HG02970 (cell line): ENCODE measurements around the gene LST1.

ENCODE experiments used
- ATAC-seq: cut with Tn5 transposase; IDR thresholded peaks from one replicate; pipeline ENCODE4 v1.9.1; 2021; ENCODE audit warnings: mild to moderate bottlenecking, moderate library complexity, moderate number of reproducible peaks; ENCODE audit not compliant: unreplicated experiment, low FRiP score

The LST1 gene

DNA sequence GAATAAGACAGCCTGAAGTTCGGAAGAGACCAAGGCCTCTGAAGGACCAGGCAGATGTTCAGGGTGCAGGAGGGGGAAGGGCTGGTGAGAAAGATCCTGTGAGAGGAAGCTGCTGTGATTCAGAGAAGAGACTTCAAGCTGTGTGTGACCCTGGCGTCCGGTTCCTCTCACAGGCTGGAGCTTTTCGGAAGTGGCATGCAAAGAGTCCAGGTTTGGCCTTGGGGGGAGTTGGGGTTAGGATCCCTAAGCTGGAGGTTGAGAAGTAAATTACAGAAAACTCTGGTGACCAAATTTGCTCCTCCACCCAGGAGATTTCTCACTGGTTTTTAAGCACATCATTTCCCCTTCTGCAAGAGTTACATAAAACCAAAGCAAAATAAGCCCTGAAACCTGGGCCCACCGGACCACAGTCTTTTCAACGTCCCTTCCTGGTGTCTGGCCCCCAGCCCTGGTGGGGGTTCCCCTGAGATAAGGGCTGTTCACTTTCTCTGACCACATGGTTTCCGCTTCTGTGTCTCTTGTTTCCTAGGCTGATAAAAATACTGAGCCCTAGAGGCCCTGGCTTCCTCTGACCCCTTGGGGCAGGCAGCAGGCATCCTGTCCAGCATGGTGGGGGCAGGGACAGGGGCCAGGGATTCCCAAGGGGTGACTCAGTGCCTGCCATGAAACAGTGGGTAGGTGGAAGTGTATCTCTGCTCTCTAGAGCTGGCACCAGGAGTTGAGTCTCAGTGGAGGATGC, 25.9 kb upstream of the LST1 start:
- peak; percentile 48 for ATAC-seq

DNA sequence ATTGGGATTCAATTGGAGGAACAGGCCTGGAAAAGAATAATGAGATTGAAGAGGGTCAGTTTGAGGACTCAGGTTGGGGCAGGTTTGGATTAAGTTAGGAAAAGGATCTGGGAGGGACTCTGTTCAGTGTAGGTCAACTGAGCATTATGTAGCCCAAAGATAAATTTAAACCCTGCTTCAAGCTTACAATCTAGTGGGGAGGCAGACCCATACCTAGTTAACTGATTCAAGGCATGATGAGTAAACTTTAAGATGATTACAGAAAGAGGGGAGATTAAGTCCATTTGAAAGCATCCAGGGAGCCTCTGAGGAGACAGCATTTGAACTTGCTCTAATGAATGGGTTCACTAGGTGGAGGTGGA, 25.4 kb upstream of the LST1 start:
- ATAC-seq = no peak

DNA sequence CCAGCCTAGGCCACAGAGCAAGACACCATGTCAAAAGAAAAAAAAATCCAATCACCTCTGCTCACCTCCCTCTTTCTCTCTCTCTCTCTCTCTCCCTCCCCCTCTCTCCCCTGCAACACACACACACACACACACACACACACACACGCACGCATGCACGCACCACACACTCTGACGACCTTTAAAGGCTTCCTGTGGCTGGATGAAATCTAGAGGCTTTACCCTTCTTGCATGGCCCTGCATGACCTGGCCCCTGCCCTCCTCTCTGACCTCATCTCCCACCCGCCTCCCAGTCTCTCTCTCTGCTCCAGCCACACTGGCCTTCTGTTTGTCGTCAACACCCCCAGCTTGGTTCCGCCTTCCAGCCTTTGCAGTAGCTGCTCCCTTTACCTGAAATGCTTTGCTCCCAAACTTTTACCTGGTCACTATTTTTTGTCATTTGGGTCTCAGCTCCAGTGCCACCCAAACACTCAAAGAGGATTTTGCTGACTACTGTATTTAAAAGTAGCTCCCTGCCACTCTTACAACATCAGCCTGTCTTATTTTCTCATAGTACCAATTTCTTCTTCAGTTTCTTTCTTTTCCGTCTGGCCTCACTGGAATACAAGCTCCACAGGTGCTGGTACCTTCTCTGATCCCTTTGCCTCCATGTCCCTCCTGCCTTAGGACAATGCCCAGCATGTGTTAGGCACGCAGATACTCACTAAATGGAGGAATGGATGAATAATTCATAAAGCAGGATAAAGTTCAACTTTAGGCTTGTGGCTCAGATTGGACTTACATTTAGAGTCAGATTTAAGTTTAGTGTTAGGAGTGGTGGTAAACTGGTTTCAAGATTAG, 18.3 kb upstream of the LST1 start:
- ATAC-seq = no peak

DNA sequence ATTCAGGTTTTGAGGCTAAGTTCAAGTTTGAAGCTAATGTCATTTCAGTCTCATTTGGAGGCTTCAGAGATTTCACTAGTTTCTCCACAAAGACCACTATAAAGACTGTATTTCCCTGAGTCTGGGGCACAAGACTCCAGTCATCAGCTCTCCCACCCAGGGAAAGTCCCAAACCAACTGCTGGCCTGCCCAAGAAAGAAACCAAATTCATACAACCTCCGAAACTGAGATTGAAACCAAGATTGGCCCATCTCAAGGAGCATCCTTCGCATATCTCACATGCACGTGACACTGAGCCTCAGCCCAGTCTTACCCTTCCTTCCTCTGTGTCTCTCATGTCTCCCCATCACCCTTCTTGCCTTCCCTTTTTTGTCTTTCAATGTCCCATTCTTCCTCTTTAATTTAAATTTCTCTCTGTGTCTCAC, 17.5 kb upstream of the LST1 start:
- peak; percentile 55 for ATAC-seq

DNA sequence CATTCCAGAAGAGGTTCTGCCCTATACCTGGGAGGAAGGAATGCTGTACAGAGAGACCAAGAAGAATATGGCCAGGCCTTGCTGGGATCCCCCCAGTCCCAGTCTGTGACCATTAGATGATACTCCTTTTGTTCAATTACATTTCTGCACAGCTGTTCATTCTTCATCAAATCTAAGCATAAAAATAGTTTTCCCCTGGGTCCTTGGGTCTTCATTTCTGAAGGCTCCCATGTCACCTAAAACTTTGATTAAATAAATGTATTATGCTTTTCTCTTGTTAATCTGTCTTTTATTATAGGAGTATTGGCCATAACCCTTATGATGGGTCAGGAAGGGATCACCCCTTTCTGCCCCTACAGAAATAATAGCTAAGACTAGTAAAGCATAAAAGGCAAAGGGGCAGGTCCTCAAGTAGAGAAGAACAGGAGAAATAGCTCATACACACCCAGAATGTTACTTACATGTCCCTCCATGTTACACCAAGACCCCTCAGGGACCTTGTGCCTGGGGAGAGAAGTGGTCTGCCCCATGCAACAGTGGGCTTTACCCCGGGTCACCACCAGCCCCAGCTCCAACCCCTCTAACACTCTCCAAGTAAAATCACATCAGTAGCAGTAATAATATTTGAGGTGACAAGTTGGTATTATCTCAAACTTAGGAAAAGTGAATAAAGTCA, 16.1 kb upstream of the LST1 start:
- ATAC-seq = no peak

DNA sequence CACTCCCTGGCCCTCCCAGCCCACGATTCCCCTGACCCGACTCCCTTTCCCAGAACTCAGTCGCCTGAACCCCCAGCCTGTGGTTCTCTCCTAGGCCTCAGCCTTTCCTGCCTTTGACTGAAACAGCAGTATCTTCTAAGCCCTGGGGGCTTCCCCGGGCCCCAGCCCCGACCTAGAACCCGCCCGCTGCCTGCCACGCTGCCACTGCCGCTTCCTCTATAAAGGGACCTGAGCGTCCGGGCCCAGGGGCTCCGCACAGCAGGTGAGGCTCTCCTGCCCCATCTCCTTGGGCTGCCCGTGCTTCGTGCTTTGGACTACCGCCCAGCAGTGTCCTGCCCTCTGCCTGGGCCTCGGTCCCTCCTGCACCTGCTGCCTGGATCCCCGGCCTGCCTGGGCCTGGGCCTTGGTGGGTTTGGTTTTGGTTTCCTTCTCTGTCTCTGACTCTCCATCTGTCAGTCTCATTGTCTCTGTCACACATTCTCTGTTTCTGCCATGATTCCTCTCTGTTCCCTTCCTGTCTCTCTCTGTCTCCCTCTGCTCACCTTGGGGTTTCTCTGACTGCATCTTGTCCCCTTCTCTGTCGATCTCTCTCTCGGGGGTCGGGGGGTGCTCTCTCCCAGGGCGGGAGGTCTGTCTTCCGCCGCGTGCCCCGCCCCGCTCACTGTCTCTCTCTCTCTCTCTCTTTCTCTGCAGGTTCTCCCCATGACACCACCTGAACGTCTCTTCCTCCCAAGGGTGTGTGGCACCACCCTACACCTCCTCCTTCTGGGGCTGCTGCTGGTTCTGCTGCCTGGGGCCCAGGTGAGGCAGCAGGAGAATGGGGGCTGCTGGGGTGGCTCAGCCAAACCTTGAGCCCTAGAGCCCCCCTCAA, 13.8 kb upstream of the LST1 start, which contains the start of gene LTA:
Gene LTA (plus strand): TSS at position 249 of the 871 bp plus-strand sequence. CDS start 454 bp downstream, at position 703.
- ATAC-seq = peak; percentile 24

DNA sequence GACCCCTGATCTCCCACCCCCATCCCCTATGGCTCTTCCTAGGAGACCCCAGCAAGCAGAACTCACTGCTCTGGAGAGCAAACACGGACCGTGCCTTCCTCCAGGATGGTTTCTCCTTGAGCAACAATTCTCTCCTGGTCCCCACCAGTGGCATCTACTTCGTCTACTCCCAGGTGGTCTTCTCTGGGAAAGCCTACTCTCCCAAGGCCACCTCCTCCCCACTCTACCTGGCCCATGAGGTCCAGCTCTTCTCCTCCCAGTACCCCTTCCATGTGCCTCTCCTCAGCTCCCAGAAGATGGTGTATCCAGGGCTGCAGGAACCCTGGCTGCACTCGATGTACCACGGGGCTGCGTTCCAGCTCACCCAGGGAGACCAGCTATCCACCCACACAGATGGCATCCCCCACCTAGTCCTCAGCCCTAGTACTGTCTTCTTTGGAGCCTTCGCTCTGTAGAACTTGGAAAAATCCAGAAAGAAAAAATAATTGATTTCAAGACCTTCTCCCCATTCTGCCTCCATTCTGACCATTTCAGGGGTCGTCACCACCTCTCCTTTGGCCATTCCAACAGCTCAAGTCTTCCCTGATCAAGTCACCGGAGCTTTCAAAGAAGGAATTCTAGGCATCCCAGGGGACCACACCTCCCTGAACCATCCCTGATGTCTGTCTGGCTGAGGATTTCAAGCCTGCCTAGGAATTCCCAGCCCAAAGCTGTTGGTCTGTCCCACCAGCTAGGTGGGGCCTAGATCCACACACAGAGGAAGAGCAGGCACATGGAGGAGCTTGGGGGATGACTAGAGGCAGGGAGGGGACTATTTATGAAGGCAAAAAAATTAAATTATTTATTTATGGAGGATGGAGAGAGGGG, 12.6 kb upstream of the LST1 start:
- ATAC-seq = no peak

DNA sequence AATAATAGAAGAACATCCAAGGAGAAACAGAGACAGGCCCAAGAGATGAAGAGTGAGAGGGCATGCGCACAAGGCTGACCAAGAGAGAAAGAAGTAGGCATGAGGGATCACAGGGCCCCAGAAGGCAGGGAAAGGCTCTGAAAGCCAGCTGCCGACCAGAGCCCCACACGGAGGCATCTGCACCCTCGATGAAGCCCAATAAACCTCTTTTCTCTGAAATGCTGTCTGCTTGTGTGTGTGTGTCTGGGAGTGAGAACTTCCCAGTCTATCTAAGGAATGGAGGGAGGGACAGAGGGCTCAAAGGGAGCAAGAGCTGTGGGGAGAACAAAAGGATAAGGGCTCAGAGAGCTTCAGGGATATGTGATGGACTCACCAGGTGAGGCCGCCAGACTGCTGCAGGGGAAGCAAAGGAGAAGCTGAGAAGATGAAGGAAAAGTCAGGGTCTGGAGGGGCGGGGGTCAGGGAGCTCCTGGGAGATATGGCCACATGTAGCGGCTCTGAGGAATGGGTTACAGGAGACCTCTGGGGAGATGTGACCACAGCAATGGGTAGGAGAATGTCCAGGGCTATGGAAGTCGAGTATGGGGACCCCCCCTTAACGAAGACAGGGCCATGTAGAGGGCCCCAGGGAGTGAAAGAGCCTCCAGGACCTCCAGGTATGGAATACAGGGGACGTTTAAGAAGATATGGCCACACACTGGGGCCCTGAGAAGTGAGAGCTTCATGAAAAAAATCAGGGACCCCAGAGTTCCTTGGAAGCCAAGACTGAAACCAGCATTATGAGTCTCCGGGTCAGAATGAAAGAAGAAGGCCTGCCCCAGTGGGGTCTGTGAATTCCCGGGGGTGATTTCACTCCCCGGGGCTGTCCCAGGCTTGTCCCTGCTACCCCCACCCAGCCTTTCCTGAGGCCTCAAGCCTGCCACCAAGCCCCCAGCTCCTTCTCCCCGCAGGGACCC, 11.7 kb upstream of the LST1 start:
- ATAC-seq = no peak

DNA sequence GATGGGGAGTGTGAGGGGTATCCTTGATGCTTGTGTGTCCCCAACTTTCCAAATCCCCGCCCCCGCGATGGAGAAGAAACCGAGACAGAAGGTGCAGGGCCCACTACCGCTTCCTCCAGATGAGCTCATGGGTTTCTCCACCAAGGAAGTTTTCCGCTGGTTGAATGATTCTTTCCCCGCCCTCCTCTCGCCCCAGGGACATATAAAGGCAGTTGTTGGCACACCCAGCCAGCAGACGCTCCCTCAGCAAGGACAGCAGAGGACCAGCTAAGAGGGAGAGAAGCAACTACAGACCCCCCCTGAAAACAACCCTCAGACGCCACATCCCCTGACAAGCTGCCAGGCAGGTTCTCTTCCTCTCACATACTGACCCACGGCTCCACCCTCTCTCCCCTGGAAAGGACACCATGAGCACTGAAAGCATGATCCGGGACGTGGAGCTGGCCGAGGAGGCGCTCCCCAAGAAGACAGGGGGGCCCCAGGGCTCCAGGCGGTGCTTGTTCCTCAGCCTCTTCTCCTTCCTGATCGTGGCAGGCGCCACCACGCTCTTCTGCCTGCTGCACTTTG, 10.7 kb upstream of the LST1 start, which contains the start of gene TNF:
Gene TNF (plus strand): TSS at position 231 of the 567 bp plus-strand sequence. CDS start 177 bp downstream, at position 408.
- ATAC-seq = no peak

DNA sequence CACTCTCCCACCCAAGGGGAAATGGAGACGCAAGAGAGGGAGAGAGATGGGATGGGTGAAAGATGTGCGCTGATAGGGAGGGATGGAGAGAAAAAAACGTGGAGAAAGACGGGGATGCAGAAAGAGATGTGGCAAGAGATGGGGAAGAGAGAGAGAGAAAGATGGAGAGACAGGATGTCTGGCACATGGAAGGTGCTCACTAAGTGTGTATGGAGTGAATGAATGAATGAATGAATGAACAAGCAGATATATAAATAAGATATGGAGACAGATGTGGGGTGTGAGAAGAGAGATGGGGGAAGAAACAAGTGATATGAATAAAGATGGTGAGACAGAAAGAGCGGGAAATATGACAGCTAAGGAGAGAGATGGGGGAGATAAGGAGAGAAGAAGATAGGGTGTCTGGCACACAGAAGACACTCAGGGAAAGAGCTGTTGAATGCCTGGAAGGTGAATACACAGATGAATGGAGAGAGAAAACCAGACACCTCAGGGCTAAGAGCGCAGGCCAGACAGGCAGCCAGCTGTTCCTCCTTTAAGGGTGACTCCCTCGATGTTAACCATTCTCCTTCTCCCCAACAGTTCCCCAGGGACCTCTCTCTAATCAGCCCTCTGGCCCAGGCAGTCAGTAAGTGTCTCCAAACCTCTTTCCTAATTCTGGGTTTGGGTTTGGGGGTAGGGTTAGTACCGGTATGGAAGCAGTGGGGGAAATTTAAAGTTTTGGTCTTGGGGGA, 10.0 kb upstream of the LST1 start:
- no peak for ATAC-seq

DNA sequence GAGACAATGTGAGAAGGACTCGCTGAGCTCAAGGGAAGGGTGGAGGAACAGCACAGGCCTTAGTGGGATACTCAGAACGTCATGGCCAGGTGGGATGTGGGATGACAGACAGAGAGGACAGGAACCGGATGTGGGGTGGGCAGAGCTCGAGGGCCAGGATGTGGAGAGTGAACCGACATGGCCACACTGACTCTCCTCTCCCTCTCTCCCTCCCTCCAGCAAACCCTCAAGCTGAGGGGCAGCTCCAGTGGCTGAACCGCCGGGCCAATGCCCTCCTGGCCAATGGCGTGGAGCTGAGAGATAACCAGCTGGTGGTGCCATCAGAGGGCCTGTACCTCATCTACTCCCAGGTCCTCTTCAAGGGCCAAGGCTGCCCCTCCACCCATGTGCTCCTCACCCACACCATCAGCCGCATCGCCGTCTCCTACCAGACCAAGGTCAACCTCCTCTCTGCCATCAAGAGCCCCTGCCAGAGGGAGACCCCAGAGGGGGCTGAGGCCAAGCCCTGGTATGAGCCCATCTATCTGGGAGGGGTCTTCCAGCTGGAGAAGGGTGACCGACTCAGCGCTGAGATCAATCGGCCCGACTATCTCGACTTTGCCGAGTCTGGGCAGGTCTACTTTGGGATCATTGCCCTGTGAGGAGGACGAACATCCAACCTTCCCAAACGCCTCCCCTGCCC, 9.0 kb upstream of the LST1 start:
- no peak for ATAC-seq

DNA sequence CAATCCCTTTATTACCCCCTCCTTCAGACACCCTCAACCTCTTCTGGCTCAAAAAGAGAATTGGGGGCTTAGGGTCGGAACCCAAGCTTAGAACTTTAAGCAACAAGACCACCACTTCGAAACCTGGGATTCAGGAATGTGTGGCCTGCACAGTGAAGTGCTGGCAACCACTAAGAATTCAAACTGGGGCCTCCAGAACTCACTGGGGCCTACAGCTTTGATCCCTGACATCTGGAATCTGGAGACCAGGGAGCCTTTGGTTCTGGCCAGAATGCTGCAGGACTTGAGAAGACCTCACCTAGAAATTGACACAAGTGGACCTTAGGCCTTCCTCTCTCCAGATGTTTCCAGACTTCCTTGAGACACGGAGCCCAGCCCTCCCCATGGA, 8.5 kb upstream of the LST1 start:
- ATAC-seq = no peak

DNA sequence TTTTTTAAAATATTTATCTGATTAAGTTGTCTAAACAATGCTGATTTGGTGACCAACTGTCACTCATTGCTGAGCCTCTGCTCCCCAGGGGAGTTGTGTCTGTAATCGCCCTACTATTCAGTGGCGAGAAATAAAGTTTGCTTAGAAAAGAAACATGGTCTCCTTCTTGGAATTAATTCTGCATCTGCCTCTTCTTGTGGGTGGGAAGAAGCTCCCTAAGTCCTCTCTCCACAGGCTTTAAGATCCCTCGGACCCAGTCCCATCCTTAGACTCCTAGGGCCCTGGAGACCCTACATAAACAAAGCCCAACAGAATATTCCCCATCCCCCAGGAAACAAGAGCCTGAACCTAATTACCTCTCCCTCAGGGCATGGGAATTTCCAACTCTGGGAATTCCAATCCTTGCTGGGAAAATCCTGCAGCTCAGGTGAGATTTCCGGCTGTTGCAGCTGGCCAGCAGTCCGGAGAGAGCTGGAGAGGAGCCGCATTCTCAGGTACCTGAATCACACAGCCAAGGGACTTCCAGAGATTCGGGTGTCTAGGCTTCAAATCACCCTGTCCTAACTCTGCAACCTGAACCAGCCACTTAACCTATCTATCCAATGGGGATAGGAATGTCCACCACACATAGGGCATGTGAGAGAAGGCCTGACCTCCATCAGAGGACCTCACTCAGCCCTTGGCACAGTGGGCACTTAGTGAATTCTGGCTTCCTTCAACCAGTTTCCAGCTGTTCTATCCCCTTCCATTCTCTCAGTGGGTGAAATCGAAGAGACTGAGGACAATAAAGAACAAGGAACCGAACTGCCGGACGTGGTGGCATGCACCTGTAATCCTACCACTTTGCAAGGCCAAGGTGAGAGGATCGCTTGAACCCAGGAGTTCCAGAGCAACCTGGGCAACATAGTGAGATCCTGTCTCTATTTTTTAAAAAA, 7.6 kb upstream of the LST1 start:
- no peak for ATAC-seq

DNA sequence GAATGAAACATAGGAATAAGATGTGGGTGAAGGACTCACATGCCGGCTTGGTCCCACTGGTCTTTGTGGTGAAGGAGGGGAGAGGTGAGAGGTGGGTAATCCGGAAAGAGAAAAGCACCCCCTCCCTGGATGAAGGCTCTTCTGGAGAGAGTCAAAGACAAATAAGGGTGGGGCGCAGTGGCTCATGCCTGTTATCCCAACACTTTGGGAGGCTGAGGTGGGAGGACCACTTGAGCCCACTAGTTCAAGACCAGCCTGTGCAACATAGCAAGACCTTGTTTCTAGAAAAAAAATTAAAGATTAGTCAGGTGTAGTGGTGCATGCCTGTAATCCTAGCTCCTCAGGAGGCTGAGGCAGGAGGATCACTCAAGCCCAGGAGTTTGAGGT, 7.0 kb upstream of the LST1 start:
- no peak for ATAC-seq
